Measurements from ENCODE around the gene ZNF341. TPM values are rescaled to one million over a fixed set of nuclear protein-coding genes. Genes with fewer than 3 reads are reported as not detected.
"Not testable (repeated sequence)": the region's sequence is repeated elsewhere in the genome, so short reads cannot be mapped to it uniquely, and the experiment has no call there.

ZNF341 gene
- total RNA-seq, 1 donor from 2014 or later, result 1.8 TPM

DNA sequence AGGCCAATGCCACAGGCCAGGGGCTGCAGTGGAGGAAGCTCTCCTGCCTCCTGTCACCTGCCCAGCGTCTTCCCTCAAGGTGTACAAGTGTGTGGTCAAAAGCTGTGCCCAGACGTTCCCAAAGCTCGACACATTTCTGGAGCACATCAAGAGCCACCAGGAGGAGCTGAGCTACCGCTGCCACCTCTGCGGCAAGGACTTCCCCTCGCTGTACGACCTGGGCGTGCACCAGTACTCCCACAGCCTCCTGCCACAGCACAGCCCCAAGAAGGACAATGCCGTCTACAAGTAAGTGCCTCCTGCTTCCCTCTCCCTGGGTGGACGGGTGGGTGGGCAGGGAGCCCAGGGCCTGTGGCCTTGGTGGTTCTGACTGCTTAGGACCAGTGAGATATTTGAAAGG is 38.2 kb downstream of the ZNF341 start:
- DNase-seq, result no peak

DNA sequence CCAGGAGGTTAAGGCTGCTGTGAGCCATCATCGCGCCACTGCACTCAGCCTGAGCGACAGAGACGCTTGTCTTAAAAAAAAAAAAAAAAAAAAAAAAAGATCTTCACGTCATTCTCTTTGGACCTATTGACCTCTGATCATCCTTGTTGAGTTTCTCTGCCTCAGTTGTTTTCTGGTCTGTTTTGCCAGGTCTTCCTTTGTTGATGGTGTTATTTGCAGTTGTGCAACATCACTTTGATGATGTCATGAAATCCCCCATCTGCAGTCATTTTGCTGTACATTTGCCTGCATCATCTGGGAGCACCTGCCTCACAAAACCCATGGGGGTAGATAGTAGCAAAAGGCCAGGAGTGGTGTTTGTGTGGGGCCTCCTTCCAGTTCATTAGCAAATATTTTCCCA is 40.1 kb downstream of the ZNF341 start:
- no peak for DNase-seq

DNA sequence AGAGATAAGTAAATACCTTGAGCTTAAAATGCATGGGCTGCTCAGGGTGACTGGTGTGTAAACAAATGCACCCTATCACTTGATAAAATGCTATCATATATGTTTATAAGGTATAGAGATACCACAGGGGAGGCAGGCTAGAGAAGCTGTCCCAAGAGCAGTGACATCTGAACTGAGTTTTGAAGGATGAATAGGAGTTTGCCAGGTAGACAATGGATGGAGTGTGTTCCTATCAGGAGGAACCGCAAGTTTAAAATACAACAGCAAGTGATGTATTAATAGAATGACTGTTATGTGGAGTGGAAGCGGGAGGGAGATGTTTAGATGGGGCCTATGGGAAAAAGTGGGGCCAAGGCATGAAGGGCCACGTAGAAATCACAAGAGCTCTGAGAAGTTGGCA is 40.6 kb downstream of the ZNF341 start:
- DNase-seq, result no peak

DNA sequence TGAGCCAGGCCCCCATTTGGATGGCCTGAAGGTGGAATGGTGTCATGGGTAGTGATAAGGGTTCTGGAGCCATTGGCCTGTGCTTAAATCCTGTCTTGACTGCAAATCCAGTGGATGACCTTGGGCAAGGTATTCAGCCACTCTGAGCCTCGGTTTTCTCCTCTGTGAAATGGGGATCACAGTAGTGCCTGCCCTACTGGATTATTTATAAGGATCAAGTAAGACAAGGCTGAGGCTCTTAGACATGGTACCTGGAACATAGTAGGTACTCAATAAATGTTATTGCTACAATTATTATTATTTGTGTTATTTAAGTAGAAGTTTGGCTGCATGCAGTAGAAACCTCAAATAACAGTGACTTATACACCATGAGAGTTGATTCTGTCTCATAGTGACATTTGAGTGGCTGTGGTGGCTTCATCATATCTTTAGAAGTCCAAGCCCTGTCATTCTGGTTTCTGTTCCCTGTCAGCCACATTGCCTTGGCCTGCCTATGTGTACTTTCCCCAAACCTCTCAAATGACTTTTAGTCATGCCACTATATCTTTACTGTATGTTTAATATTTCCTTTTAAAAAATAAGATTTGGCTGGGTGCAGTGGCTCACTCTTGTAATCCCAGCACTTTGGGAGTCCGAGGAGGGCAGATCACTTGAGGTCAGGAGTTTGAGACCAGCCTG is 41.8 kb downstream of the ZNF341 start:
- DNase-seq, result no peak

- no peak for DNase-seq
Observed at GRCh38 chr20:33777816-33778215, 46.0 kb downstream of the ZNF341 start.

DNA sequence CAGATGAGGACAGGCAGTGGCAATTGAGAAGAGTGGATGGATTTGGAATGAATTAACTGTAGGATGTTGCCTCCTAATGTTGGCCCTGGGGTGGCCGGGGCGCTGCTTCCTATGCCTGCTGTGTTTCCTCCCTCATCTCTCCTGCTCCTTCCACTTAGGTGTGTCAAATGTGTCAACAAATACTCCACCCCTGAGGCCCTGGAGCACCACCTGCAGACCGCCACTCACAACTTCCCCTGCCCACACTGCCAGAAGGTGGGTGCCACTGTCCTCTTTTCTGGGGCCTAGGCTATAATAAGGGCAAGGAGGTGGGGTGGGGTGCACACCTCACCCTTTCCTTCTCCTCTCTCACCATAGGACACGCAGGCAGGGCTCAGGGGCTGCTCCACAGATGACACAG is 49.3 kb downstream of the ZNF341 start:
- DNase-seq, result no peak

GRCh38 chr20:33781945-33782344 is 50.1 kb downstream of the ZNF341 start:
- DNase-seq, result no peak

GRCh38 chr20:33783256-33783655 is 51.5 kb downstream of the ZNF341 start:
- no peak for DNase-seq

GRCh38 chr20:33783818-33784217 is 52.0 kb downstream of the ZNF341 start:
- no peak for DNase-seq

GRCh38 chr20:33784225-33784624 is 52.4 kb downstream of the ZNF341 start:
- DNase-seq, result no peak

DNA sequence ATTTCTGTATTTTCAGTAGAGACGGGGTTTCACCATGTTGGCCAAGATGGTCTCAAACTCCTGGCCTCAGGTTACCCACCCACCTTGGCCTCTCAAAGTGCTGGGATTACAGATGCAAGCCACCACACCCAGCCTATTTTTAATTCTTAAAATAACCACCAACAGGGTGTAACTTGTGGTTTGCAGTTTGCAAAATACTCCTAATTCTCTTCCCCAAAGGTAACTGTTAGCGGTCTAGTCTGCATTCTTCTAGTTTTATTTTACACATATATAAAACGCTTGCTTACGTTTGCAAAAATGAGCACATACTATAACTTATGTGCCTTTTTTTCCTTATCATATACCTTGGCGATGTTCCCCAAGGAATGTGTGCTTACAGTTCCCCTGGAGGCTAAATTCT is 53.7 kb downstream of the ZNF341 start:
- no peak for DNase-seq

DNA sequence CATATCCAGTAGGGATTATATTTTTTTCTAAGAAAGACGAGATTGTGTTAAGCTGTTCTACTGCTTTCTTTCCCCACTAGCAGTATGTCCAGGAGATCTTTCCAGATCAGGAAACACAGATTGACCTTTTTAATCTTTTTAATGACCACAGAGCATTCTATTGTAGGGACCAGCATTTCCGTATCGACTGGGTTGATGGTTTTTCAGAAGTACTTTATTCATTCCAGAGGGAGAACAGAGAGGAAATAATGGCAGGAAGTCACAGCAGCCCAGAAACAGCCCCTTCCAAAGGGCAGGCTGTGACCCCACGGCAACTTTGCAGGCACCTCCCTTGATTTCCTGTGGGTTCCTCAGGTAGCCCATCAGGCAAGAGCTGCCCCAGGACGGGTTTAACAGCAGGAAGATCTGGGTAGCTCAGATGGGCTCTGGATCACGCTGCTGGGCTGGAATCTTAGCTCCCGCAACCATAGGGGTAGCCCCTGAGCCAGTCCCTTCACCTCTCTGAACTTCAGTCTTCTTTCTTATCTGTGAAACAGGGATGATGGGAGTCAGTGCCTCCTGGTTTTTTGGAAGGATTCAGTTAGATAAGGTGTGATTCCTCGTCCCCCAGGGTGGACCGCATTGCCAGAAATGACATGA is 55.6 kb downstream of the ZNF341 start:
- no peak for DNase-seq

GRCh38 chr20:33788351-33789049 is 56.7 kb downstream of the ZNF341 start:
- no peak for DNase-seq

- DNase-seq, result peak; percentile 46
Observed at GRCh38 chr20:33789109-33789857, 57.5 kb downstream of the ZNF341 start.

GRCh38 chr20:33789858-33790182 is 58.0 kb downstream of the ZNF341 start:
- no peak for DNase-seq

DNA sequence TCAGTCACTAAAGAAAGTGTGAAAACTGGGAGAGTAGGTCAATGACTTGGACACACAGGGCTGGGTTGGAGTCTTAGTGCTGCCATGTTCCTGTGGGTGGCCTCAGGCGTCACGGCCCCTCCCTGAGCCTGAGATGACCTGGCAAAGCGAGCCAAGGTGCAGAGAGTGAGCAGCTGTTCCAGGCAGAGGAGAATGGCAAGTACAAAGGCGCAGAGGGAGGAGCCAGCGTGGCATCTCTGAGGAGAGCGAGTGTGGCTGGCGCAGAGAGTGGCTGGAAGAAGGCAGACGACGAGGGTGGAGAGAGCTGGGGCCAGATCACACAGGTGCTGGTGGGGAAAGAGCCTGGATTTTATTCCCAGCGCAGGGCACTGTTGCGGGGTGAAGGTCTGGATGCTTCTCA is 58.8 kb downstream of the ZNF341 start:
- DNase-seq, result no peak

DNA sequence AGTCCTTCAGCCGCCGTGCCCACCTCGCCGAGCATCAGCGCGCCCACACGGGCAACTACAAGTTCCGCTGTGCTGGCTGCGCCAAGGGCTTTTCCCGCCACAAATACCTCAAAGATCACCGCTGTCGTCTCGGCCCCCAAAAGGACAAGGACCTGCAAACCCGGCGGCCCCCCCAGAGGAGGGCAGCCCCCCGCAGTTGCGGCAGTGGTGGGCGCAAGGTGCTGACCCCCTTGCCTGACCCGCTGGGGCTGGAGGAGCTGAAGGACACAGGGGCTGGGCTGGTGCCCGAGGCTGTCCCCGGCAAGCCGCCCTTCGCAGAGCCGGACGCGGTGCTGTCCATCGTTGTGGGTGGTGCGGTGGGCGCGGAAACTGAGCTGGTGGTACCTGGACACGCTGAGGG is 59.2 kb downstream of the ZNF341 start:
- DNase-seq, result no peak

- DNase-seq, result no peak
Observed at GRCh38 chr20:33791540-33791939, 59.7 kb downstream of the ZNF341 start.

- peak; percentile 33 for DNase-seq
Observed at GRCh38 chr20:33791959-33792597, 60.3 kb downstream of the ZNF341 start.

- not testable (repeated sequence) for DNase-seq
Observed at GRCh38 chr20:33792598-33792989, 60.8 kb downstream of the ZNF341 start.

GRCh38 chr20:33793011-33793931 is 61.5 kb downstream of the ZNF341 start:
- peak; percentile 10 for DNase-seq
